Prostate gland (tissue), 2 donors: ENCODE data around the gene CMTM4. TPM values are rescaled to one million over a fixed set of nuclear protein-coding genes. Genes with fewer than 3 reads are reported as not detected.

Experiments
- DNase-seq: peaks from one replicate; pipeline ENCODE4 v3.0.0-alpha.2; 2019; ENCODE audit warnings: low spot score
- H3K27ac ChIP-seq, 2 donors: fragments of 200-600 bp; sonication (generic); 2 replicates each; pipeline ENCODE4 v1.5.1; 2017 to 2019
- H3K27me3 ChIP-seq: fragments of 200-600 bp; sonication (generic); replicated peaks from 2 replicates; pipeline ENCODE4 v1.5.1; 2019; ENCODE audit not compliant: insufficient read depth
- H3K36me3 ChIP-seq, 2 donors: fragments of 200-600 bp; sonication (generic); 1 replicate in 1 of 2; 2 replicates in 1 of 2; pipeline versions ENCODE4 v1.5.1 to v1.8.1; 2017 to 2019
- H3K4me1 ChIP-seq: fragments of 200-600 bp; sonication (generic); replicated peaks from 2 replicates; pipeline ENCODE4 v1.5.1; 2019
- H3K4me3 ChIP-seq, 2 donors: fragments of 200-600 bp; sonication (generic); 2 replicates each; pipeline ENCODE4 v1.5.1; 2017 to 2019
- H3K9me3 ChIP-seq: fragments of 200-600 bp; sonication (generic); 2 replicates; pipeline ENCODE4 v1.5.1; 2017
- POLR2A ChIP-seq: fragments of 450-650 bp; IDR thresholded peaks from one replicate; pipeline ENCODE4 v1.6.1; 2016; ENCODE audit warnings: antibody characterized with exemption, mild to moderate bottlenecking
- POLR2AphosphoS5 ChIP-seq: sonication (generic); formaldehyde crosslinking; IDR thresholded peaks from one replicate; pipeline ENCODE4 v1.6.1; 2017; ENCODE audit warnings: antibody characterized with exemption
- WGBS: methylation state at CpG from one replicate; pipeline ENCODE4 v1.1.5; 2018; 5-methylcytosine and 5-hydroxymethylcytosine counted together
- intact Hi-C: fragments of 100-400 bp; cut with DNase I; formaldehyde crosslinking; loops from one replicate; pipeline ENCODE4 v1.14.2; 2022
- total RNA-seq, 2 donors: library from RNA; depleted of rRNA; stranded (reverse); fragments of >200 nt; gene quantifications; one replicate each; pipeline ENCODE4 v1.1.0, GENCODE V29; 2016
- TF ChIP-seq, protein P1 (sequence below), 4 experiments: fragments of 200-600 bp in 2 of 4; fragments of 450-650 bp in 2 of 4; sonication (generic) in 2 of 4; IDR thresholded peaks; 1 replicate in 3 of 4; 2 replicates in 1 of 4; pipeline ENCODE4 v1.5.1; 2016 to 2019; ENCODE audit warnings: antibody characterized with exemption in 4 of 4, mild to moderate bottlenecking in 2 of 4, moderate library complexity in 2 of 4

Gene CMTM4
- total RNA-seq = 10 to 100 TPM; 46.9 to 57.7 TPM

GRCh38 chr16:66696669-66697630 is at the start of gene CMTM4:
Gene CMTM4 (minus strand): TSS chr16:66696743. CDS start chr16:66696525, 218 bp downstream.
- Histone ChIP-seq H3K9me3 (no peaks in the 10 kb centered on the region), H3K36me3 (no peaks in the 10 kb centered on the region), H3K4me1 (no peaks in the 10 kb centered on the region), H3K27me3 (no peaks in the 10 kb centered on the region), H3K27ac (peak within 1 kb of the TSS; percentile 93 to 94), H3K4me3 (peak within 1 kb of the TSS; percentile 65 to 76)
- intact Hi-C loops = loop anchor here (5.0 kb wide), 1 partner anchor 35 kb away; no protein-coding TSS in a partner anchor
- TF ChIP-seq, protein P1, sequence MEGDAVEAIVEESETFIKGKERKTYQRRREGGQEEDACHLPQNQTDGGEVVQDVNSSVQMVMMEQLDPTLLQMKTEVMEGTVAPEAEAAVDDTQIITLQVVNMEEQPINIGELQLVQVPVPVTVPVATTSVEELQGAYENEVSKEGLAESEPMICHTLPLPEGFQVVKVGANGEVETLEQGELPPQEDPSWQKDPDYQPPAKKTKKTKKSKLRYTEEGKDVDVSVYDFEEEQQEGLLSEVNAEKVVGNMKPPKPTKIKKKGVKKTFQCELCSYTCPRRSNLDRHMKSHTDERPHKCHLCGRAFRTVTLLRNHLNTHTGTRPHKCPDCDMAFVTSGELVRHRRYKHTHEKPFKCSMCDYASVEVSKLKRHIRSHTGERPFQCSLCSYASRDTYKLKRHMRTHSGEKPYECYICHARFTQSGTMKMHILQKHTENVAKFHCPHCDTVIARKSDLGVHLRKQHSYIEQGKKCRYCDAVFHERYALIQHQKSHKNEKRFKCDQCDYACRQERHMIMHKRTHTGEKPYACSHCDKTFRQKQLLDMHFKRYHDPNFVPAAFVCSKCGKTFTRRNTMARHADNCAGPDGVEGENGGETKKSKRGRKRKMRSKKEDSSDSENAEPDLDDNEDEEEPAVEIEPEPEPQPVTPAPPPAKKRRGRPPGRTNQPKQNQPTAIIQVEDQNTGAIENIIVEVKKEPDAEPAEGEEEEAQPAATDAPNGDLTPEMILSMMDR (IDR thresholded peaks at IDR 0.05) = peak in 2 of 4 experiments; percentile 25 to 41
- peak; percentile 32 for TF ChIP-seq POLR2A
- TF ChIP-seq POLR2AphosphoS5 = peak; percentile 4
- 4% methylated on average over 81 of the region's 84 CpGs for WGBS
- DNase-seq = peak; percentile 86

- no peak for TF ChIP-seq POLR2A
- no peaks in the 10 kb centered on the region for H3K9me3 ChIP-seq
- peaks cover 12% of the 10 kb centered on the region for H3K4me1 ChIP-seq
- H3K36me3 ChIP-seq = peaks cover 0 to 8% of the 10 kb centered on the region in 2 donors
- no peaks in the 10 kb centered on the region for H3K27me3 ChIP-seq
- no peak overlapping the region for H3K27ac ChIP-seq
- 71% methylated on average over 3 of the region's 3 CpGs for WGBS
- DNase-seq = no peak
- intact Hi-C loops = no loop called here
- H3K4me3 ChIP-seq = no peak overlapping the region
Measured at GRCh38 chr16:66746048-66746447, 49.5 kb upstream of the CMTM4 start.

- intact Hi-C loops = no loop called here
- WGBS = 40% methylated on average over 10 of the region's 10 CpGs
- Histone ChIP-seq H3K27me3 (no peaks in the 10 kb centered on the region), H3K27ac (peak overlapping the region; percentile 63 to 77), H3K36me3 (peaks cover 0 to 8% of the 10 kb centered on the region in 2 donors), H3K4me3 (no peak overlapping the region), H3K9me3 (no peaks in the 10 kb centered on the region), H3K4me1 (peaks cover 19% of the 10 kb centered on the region)
- no peak for DNase-seq
- TF ChIP-seq, protein P1 (IDR thresholded peaks at IDR 0.05) = no peak
- TF ChIP-seq POLR2A (no peak), POLR2AphosphoS5 (no peak)
Measured at GRCh38 chr16:66741950-66742808, 45.6 kb upstream of the CMTM4 start.

GRCh38 chr16:66741169-66741900 is 44.8 kb upstream of the CMTM4 start:
- no peaks in the 10 kb centered on the region for H3K27me3 ChIP-seq
- DNase-seq = peak; percentile 91
- 23% methylated on average over 10 of the region's 10 CpGs for WGBS
- TF ChIP-seq POLR2A (no peak), POLR2AphosphoS5 (peak; percentile 82)
- no peaks in the 10 kb centered on the region for H3K9me3 ChIP-seq
- intact Hi-C loops = no loop called here
- H3K4me3 ChIP-seq = no peak overlapping the region
- H3K4me1 ChIP-seq = peaks cover 25% of the 10 kb centered on the region
- H3K36me3 ChIP-seq = peaks cover 0 to 8% of the 10 kb centered on the region in 2 donors
- H3K27ac ChIP-seq = peak overlapping the region; percentile 63 to 77

- Histone ChIP-seq H3K4me3 (no peak overlapping the region), H3K9me3 (no peaks in the 10 kb centered on the region), H3K27me3 (no peaks in the 10 kb centered on the region), H3K27ac (peak overlapping the region; percentile 63 to 77), H3K36me3 (peaks cover 0 to 14% of the 10 kb centered on the region in 2 donors), H3K4me1 (peaks cover 25% of the 10 kb centered on the region)
- 55% methylated on average over 2 of the region's 2 CpGs for WGBS
- TF ChIP-seq POLR2AphosphoS5 (peak; percentile 12), POLR2A (no peak)
- DNase-seq = no peak
- intact Hi-C loops = no loop called here
Measured at GRCh38 chr16:66740533-66740932, 44.0 kb upstream of the CMTM4 start.
